ENCODE results near the gene SNX14.
"Not testable (repeated sequence)": the region's sequence is repeated elsewhere in the genome, so short reads cannot be mapped to it uniquely, and the experiment has no call there.

The SNX14 gene

GRCh38 chr6:85591207-85591606 is 2.5 kb downstream of the SNX14 start:
- no peak for DNase-seq (ENCODE audit: low read depth)

DNA sequence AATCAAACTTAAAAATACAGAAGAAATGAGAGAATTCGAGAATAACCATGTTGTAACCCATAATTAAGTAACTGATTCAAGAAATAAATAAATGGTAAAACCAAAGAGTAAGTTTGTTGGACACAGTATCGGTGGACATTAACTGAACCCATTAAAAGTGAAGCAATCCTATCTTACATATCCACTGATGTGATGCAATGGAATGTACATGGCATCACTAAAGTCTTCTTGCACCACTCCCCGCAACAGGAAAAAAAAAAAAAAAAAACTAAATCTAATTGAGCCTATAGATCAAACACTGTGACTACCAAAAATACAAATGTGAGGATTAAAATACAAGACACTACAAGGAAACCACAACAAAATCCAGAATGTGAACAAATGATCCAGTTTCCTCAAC is 7.9 kb downstream of the SNX14 start:
- no peak for DNase-seq (ENCODE audit: low read depth)

DNA sequence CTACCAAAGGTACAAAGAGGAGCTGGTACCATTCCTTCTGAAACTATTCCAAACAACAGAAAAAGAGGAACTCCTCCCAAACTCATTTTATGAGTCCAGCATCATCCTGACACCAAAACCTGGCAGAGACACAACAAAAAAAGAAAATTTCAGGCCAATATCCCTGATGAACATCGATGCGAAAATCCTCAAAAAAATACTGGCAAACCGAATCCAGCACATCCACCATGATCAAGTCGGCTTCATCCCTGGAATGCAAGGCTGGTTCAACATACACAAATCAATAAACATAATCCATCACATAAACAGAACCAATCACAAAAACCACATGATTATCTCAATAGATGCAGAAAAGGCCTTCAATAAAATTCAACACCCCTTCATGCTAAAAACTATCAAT is 10.8 kb downstream of the SNX14 start:
- DNase-seq (ENCODE audit: low read depth): not testable (repeated sequence)

- no peak for DNase-seq (ENCODE audit: low read depth)
Measured at GRCh38 chr6:85581572-85581971, 12.1 kb downstream of the SNX14 start.

- no peak for DNase-seq (ENCODE audit: low read depth)
Measured at GRCh38 chr6:85580878-85581267, 12.8 kb downstream of the SNX14 start.

DNA sequence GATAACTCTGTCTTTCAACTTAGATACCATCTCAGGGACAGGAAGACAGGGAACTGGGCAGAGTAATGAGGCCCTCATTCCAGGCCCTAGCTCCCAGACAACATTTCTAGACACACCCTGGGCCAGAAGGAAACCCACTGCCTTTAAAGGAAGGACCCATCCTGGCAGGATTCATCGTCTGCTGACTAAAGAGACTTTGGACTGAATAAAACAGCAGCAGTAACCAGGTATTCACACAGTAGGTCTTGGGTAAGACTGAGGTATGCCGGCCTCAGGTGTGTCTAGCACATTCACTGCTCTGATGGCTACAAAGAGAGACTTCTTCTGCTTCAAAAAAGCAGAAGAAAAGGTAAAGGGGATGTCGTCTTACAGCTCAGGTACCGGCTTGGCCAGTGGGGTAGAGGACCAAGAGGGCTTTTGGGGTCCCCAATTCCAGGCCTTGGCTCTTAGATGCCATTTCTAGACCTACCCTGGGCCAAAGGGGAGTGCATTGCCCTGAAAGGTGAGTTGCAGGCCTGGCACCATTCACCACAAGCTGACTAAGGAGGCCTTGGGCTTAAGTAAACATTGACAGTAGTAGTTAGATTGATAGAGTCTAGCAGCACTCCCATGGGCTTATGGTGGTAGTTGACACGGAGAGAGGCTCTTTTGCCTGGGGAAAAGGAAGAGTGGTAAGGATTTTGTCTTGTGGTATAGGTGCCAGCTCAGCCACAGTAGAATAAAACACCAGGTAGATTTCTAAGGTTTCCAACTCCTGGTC is 13.4 kb downstream of the SNX14 start:
- DNase-seq (ENCODE audit: low read depth): no peak

GRCh38 chr6:85579581-85579980 is 14.1 kb downstream of the SNX14 start:
- no peak for DNase-seq (ENCODE audit: low read depth)

GRCh38 chr6:85576476-85576875 is 17.2 kb downstream of the SNX14 start:
- DNase-seq (ENCODE audit: low read depth): no peak

DNA sequence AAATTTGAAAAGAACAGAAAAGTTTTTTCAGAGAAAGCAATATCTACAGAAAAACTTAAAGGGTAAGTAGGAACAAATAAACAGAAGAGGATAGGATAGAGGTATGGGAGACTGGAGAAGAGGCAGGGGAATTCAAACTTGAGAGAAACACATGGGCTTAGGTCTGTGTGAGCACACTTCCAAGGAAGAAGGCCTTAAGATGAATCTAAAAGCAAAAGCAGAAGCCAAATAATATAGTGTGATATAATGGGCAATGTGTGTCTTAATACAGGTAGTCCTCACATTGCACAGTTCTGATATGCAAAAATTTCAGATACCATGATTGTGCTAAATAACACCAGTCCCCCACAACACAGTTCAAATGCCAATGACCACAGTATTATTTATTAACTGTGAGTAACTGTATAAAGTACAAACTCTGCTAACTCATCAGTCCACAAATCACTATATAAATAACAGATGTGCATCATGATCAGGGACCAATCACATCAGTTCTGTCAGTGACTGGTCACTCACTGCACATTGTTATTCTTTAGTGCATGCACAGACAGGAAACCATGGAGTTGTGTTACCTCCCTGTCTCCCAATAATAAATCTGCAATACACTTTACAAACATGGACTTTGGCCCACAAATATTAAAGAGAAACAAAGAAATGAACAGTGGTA is 18.6 kb downstream of the SNX14 start:
- no peak for DNase-seq (ENCODE audit: low read depth)

DNA sequence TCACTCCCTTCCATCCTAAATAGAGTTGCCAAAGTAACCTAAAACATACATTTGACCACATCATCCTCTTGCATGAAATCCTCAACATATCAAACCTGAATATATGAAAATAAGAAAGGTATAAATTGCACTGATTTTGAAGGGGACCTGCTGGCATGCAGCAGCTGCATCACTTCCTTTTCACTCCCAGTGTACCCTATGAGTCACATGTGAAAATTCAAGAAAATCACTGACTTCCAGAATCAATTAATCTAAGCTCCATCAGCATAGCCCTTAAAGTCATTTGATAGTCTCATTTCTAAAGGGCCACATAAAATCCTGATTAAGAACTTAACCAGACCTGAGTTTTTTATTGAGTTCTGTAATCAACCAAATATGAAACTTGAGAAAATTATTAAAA is 24.3 kb downstream of the SNX14 start:
- DNase-seq (ENCODE audit: low read depth): no peak

GRCh38 chr6:85568411-85568810 is 25.2 kb downstream of the SNX14 start:
- no peak for DNase-seq (ENCODE audit: low read depth)

DNA sequence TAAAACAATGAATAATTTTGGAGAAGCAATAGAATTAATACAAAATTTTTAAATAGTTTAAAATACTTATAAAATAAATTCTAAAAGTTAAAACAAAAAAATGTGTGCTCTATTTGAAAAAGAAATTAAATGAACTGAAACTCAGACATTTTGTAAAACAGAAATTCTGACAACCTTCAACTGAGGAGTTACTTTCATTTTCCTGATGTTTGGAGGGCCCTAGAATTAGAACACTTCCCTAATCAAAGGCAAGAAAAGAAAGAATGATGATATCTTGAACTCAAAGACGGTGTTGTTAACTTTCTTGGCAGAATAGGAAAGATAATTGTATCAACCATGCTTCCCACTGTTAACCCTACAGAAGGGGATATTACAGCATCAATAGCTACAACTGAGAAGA is 27.9 kb downstream of the SNX14 start:
- DNase-seq (ENCODE audit: low read depth): no peak

GRCh38 chr6:85564223-85564622 is 29.4 kb downstream of the SNX14 start:
- not testable (repeated sequence) for DNase-seq (ENCODE audit: low read depth)

DNA sequence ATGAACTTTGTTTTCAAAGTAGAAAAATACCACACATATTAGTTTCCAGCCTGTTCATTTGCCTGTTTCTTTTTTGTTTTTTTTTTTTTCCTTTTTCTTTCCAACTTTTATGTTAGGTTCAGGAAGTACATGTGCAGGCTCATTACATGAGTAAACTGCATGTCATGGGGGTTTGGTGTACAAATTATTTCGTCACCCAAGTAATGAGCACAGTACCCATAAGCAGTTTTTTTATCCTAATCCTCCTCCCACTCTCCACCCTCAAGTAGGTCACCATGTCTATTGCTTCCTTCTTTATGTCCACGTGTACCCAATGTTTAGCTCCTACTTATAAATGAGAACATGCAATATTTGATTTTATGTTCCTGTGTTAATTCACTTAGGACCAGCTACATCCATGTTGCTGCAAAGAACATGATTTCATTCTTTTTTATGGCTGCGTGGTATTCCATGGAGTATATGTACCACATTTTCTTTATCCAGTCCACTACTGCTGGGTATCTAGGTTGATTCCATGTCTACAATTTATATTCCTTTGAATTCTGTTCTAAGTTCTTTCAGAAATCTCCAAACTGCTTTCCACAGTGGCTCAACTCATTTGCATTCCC is 31.8 kb downstream of the SNX14 start:
- no peak for DNase-seq (ENCODE audit: low read depth)

DNA sequence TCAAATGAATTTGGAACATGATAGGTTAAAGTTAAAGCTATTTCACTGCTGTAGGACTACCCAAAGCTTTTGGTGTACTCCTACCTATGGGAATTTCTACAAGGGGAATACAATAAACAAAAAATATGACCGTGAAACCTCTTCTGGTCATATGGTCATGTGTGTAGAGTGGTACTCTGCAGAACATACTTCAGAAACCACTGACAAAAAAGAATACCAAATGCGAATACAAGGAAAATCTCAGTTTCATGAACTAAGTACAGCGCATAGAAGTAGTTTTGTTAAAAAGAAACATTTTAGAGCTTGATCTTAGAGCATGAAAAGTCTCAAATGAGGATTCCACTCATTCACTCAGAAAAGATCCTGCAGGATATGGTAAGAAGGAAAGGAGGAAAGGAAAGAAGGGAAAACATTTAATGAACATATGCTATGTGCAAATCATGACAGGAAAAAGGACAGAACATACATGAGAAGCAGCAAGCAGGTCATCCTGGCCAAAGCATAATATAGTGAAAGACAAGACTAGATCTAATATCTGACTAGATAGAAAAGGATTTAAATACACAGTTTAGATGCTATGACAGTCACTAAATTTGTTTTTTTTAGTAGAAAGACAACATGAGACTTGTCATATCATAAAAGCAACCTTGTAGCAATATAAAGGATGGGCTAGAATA is 36.5 kb downstream of the SNX14 start:
- DNase-seq (ENCODE audit: low read depth): no peak

DNA sequence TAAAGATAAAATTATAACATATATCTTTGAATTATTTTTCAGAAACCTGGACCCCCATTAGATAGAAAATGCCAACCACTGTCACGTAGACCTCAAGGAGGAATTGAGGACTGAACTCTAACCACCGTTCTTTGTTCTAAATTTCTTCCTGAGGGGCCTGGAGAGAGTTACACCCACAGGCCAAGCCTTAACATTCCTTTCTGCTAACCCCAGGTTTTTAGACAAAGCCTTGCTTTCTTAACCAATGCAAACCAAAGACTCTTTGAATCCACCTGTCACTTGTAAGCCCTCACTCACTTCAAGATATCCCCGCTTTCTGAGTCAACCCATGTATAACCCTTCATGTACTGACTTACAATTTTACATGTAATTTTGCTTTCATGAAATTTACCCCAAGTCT is 41.0 kb downstream of the SNX14 start:
- no peak for DNase-seq (ENCODE audit: low read depth)

DNA sequence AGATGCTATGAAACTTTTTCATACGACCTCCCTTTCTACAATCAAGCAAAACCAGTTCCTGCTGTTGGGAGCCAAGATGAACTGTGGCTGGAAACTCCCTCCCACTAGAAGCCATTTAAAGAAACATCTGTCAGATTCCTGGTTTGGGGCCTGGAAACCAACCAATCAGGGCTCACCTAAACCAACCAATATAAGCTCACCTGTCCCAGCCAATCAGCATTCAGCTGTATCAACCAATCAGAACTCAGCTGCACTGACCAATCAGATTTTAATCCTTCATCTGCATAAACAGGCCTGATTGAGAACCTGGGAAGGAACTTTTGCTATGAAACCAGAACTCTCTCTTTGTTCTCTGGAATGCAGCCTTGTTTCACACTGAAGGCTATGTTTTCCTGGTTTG is 42.4 kb downstream of the SNX14 start:
- DNase-seq (ENCODE audit: low read depth): no peak

DNA sequence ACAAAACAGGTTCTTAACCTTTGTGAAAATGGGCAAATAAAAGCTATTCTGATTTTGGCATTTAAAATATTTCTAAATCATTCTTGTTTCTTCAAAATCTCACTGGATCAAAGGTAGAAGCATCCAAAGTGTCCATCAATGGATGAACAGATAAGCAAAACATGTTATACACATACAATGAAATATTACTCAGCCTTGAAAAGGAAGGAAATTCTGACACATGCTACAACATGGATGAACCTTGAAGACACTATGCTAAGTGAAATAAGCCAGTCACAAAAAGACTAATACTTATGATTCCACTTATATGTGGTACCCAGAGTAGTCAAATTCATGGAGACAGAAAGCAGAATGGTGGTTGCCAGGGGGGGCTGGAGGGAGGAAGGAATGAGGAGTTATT is 45.9 kb downstream of the SNX14 start:
- no peak for DNase-seq (ENCODE audit: low read depth)

- no peak for DNase-seq (ENCODE audit: low read depth)
Measured at GRCh38 chr6:85544776-85545175, 48.9 kb downstream of the SNX14 start.

- no peak for DNase-seq (ENCODE audit: low read depth)
Measured at GRCh38 chr6:85537055-85537494, 56.6 kb downstream of the SNX14 start.

- DNase-seq (ENCODE audit: low read depth): not testable (repeated sequence)
Measured at GRCh38 chr6:85524281-85524680, 69.4 kb downstream of the SNX14 start.

GRCh38 chr6:85516168-85516567 is 77.5 kb downstream of the SNX14 start:
- DNase-seq (ENCODE audit: low read depth): no peak
